IMR-90 (cell line): ENCODE data around the gene FAM151A. TPM values are rescaled to one million over a fixed set of nuclear protein-coding genes. Genes with fewer than 3 reads are reported as not detected.
"Not testable (repeated sequence)": the region's sequence is repeated elsewhere in the genome, so short reads cannot be mapped to it uniquely, and the experiment has no call there.

Source experiments
- ATAC-seq: fragments of 200-7000 bp; cut with Tn5 transposase; 2 replicates; pipeline ENCODE4 v1.9.1; 2020; ENCODE audit warnings: low read depth, mild to moderate bottlenecking, moderate library complexity
- BruUV-seq: library from RNA; stranded (reverse); fragments of 400-500 nt; replicated peaks from 2 replicates; lab custom pipeline; 2021; lab: Mats Ljungman, UMichigan
- CTCF ChIA-PET: fragments of 300-600 bp; formaldehyde crosslinking; extraction: SDS; loops from one replicate; lab custom pipeline; 2021; ENCODE audit warnings: antibody characterized with exemption; lab: Yijun Ruan, JAX
- POLR2A ChIA-PET: fragments of 300-600 bp; sonication (Branson Sonifier 250); formaldehyde crosslinking; loops from one replicate; lab custom pipeline; 2022; ENCODE audit warnings: antibody characterized with exemption; ENCODE audit not compliant: unreplicated experiment; lab: Charles Lee
- DNase-seq: peaks from one replicate; pipeline ENCODE4 v3.0.0; 2013
- H2AFZ ChIP-seq: replicated peaks from 2 replicates; pipeline ENCODE3; 2013; ENCODE audit warnings: low read length, mild to moderate bottlenecking; ENCODE audit not compliant: poor library complexity
- H2AK5ac ChIP-seq: 2 replicates; pipeline ENCODE4 v1.6.1; 2013; ENCODE audit warnings: low read depth, low read length, inconsistent platforms
- H2AK9ac ChIP-seq: replicated peaks from 2 replicates; pipeline ENCODE3; 2013; ENCODE audit warnings: mild to moderate bottlenecking, low read depth, low read length, moderate library complexity; ENCODE audit not compliant: poor library complexity
- H2BK120ac ChIP-seq: 2 replicates; pipeline ENCODE4 v1.6.1; 2013; ENCODE audit warnings: low read depth, low read length, inconsistent platforms
- H2BK15ac ChIP-seq: 3 replicates; pipeline ENCODE4 v1.6.1; 2013; ENCODE audit warnings: low read depth, low read length, inconsistent platforms
- H2BK20ac ChIP-seq: 2 replicates; pipeline ENCODE4 v1.6.1; 2013; ENCODE audit warnings: low read depth, mild to moderate bottlenecking, inconsistent platforms, low read length, moderate library complexity
- H2BK5ac ChIP-seq: 2 replicates; pipeline ENCODE4 v1.6.1; 2013; ENCODE audit warnings: mild to moderate bottlenecking, low read depth, low read length, inconsistent platforms; ENCODE audit not compliant: poor library complexity, severe bottlenecking
- H3K14ac ChIP-seq: replicated peaks from 2 replicates; pipeline ENCODE4 v1.6.1; 2013; ENCODE audit warnings: low read depth, low read length, inconsistent platforms
- H3K18ac ChIP-seq: 2 replicates; pipeline ENCODE4 v1.6.1; 2013; ENCODE audit warnings: low read depth, low read length, control low read depth
- H3K23ac ChIP-seq: 2 replicates; pipeline ENCODE4 v1.6.1; 2013; ENCODE audit warnings: low read depth, low read length, inconsistent platforms
- H3K27ac ChIP-seq: 2 replicates; pipeline ENCODE4 v1.5.1; 2013; ENCODE audit warnings: mild to moderate bottlenecking, control low read depth, low read length; ENCODE audit not compliant: insufficient read depth
- H3K27me3 ChIP-seq: 2 replicates; pipeline ENCODE4 v1.6.1; 2013; ENCODE audit warnings: low read length; ENCODE audit not compliant: control insufficient read depth, insufficient read depth
- H3K36me3 ChIP-seq: 2 replicates; pipeline ENCODE4 v1.6.1; 2013; ENCODE audit warnings: low read length, mixed read lengths; ENCODE audit not compliant: control insufficient read depth, insufficient read depth
- H3K4ac ChIP-seq: 2 replicates; pipeline ENCODE4 v1.6.1; 2013; ENCODE audit warnings: low read depth, low read length, inconsistent platforms
- H3K4me1 ChIP-seq: 2 replicates; pipeline ENCODE4 v1.6.1; 2013; ENCODE audit warnings: low read length, mixed read lengths; ENCODE audit not compliant: control insufficient read depth, insufficient read depth
- H3K4me2 ChIP-seq: 2 replicates; pipeline ENCODE4 v1.6.1; 2013; ENCODE audit warnings: low read depth, mild to moderate bottlenecking, control low read depth, low read length, moderate library complexity
- H3K4me3 ChIP-seq: 2 replicates; pipeline ENCODE4 v1.5.1; 2013; ENCODE audit warnings: low read depth, mild to moderate bottlenecking, control low read depth, low read length, moderate library complexity; ENCODE audit not compliant: insufficient read depth
- H3K56ac ChIP-seq: 2 replicates; pipeline ENCODE4 v1.6.1; 2013; ENCODE audit warnings: low read length, inconsistent platforms; ENCODE audit not compliant: insufficient read depth; ENCODE audit errors: extremely low read depth
- H3K79me1 ChIP-seq, 2 experiments: 2 replicates each; pipeline ENCODE4 v1.6.1; 2013; ENCODE audit warnings: low read length in 2 of 2, inconsistent platforms in 1 of 2, low read depth in 1 of 2
- H3K9ac ChIP-seq: 2 replicates; pipeline ENCODE4 v1.6.1; 2013; ENCODE audit warnings: low read depth, low read length, control low read depth
- H3K9me1 ChIP-seq: 2 replicates; pipeline ENCODE4 v1.6.1; 2013; ENCODE audit warnings: low read length, inconsistent platforms; ENCODE audit not compliant: insufficient read depth
- H3K9me3 ChIP-seq: 2 replicates; pipeline ENCODE4 v1.6.1; 2013; ENCODE audit warnings: low read length; ENCODE audit not compliant: control insufficient read depth, insufficient read depth
- H4K20me1 ChIP-seq: 2 replicates; pipeline ENCODE4 v1.6.1; 2013; ENCODE audit warnings: low read length, inconsistent platforms; ENCODE audit not compliant: insufficient read depth
- H4K5ac ChIP-seq: 2 replicates; pipeline ENCODE4 v1.6.1; 2013; ENCODE audit warnings: mild to moderate bottlenecking, low read depth, low read length, control low read depth
- H4K8ac ChIP-seq, 2 experiments: 2 replicates each; pipeline ENCODE4 v1.6.1; 2013; ENCODE audit warnings: low read depth in 2 of 2, low read length in 2 of 2, control low read depth in 1 of 2, inconsistent platforms in 1 of 2
- H4K91ac ChIP-seq: 2 replicates; pipeline ENCODE4 v1.6.1; 2013; ENCODE audit warnings: low read depth, low read length, inconsistent platforms; ENCODE audit not compliant: insufficient read depth
- WGBS, 2 experiments: methylation state at CpG; one replicate each; pipeline versions ENCODE4 v1.1.5 to v1.1.7; 2013; ENCODE audit warnings: missing lambda C conversion rate in 2 of 2; ENCODE audit not compliant: insufficient read length in 1 of 2; ENCODE audit errors: extremely low coverage in 2 of 2; 5-methylcytosine and 5-hydroxymethylcytosine counted together
- dilution Hi-C: fragments of 300-500 bp; cut with HindIII; formaldehyde crosslinking; loops from one replicate; pipeline ENCODE4 v1.14.3; 2018; ENCODE audit warnings: low sequenced_read_pairs; ENCODE audit not compliant: unreplicated experiment
- in situ Hi-C: fragments of 300-500 bp; cut with MboI; formaldehyde crosslinking; loops from 3 replicates; pipeline ENCODE4 v1.14.3; 2019; ENCODE audit warnings: low sequenced_read_pairs, inconsistent platforms, mixed read lengths
- intact Hi-C: fragments of 100-400 bp; cut with micrococcal nuclease; formaldehyde crosslinking; loops from 2 replicates; pipeline ENCODE4 v1.10.0; 2022
- polyA plus RNA-seq, 3 experiments: library from polyadenylated mRNA; depleted of rRNA; stranded (reverse); fragments of >200 nt; gene quantifications; 2 replicates each; pipeline ENCODE4 v1.2.3, GENCODE V29; 2012; ENCODE audit warnings: low replicate concordance in 1 of 3
- total RNA-seq: library from RNA; depleted of rRNA; stranded (reverse); fragments of >200 nt; gene quantifications from 2 replicates; pipeline ENCODE4 v1.2.3, GENCODE V29; 2012

FAM151A gene
- total and polyA plus RNA-seq, 2 of the 4 experiments (the other 2 are of a cell fraction) = not detected

DNA sequence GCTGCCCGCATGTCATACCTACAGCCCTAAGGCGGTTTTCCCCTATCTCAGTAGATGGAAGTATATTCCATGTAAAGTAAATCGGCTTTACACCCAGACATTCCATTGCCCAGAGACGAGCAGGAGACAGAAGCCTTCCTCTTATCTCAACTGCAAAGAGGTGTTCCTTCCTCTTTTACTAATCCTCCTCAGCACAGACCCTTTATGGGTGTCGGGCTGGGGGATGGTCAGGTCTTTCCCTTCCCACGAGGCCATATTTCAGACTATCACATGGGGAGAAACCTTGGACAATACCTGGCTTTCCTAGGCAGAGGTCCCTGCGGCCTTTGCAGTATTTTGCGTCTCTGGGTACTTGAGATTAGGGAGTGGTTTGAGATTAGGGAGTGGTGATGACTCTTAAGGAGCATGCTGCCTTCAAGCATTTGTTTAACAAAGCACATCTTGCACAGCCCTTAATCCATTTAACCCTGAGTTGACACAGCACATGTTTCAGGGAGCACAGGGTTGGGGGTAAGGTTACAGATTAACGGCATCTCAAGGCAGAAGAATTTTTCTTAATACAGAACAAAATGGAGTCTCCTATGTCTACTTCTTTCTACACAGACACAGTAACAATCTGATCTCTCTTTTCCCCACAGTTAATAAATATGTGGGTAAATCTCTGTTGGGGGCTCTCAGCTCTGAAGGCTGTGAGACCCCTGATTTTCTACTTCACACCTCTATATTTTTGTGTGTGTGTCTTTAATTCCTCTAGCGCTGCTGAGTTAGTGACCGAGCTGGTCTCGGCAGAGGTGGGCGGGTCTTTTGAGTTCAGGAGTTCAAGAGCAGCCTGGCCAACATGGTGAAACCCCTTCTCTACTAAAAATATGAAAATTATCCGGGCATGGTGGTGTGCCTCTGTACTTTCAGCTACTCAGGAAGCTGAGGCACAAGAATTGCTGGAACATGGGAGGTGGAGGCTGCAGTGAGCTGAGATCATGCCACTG lies 13.4 kb upstream of the FAM151A start:
- H2AK9ac ChIP-seq, H3K36me3 ChIP-seq, dilution Hi-C loops, H4K5ac ChIP-seq, H2BK20ac ChIP-seq, H4K8ac ChIP-seq, BruUV-seq, DNase-seq, in situ Hi-C loops, H3K18ac ChIP-seq, H3K14ac ChIP-seq, H2BK120ac ChIP-seq, CTCF ChIA-PET, H2AFZ ChIP-seq, H3K4me3 ChIP-seq, H2AK5ac ChIP-seq, H3K9me3 ChIP-seq, H2BK15ac ChIP-seq, H3K27ac ChIP-seq, ATAC-seq, H3K4me2 ChIP-seq, H4K20me1 ChIP-seq, H2BK5ac ChIP-seq, intact Hi-C loops, H3K4ac ChIP-seq, H3K56ac ChIP-seq, H3K9me1 ChIP-seq, H3K9ac ChIP-seq, H3K23ac ChIP-seq, H3K79me1 ChIP-seq, POLR2A ChIA-PET, H3K4me1 ChIP-seq, H4K91ac ChIP-seq: not testable (repeated sequence)
- no CpG with 5 or more reads among the region's 14 CpGs for WGBS, 2 experiments
- peaks cover 15% of the 10 kb centered on the region for H3K27me3 ChIP-seq

- H4K91ac ChIP-seq, H3K9me3 ChIP-seq, intact Hi-C loops, ATAC-seq, H3K36me3 ChIP-seq, H3K9ac ChIP-seq, dilution Hi-C loops, H3K14ac ChIP-seq, H2AFZ ChIP-seq, BruUV-seq, H4K20me1 ChIP-seq, H2BK120ac ChIP-seq, DNase-seq, H4K5ac ChIP-seq, in situ Hi-C loops, H2BK15ac ChIP-seq, H3K27ac ChIP-seq, H3K4me2 ChIP-seq, H2BK20ac ChIP-seq, POLR2A ChIA-PET, H2AK9ac ChIP-seq, H3K4me3 ChIP-seq, H3K23ac ChIP-seq, H3K9me1 ChIP-seq, H3K4ac ChIP-seq, H4K8ac ChIP-seq, H2BK5ac ChIP-seq, H3K79me1 ChIP-seq, H3K56ac ChIP-seq, H3K18ac ChIP-seq, H3K4me1 ChIP-seq, H2AK5ac ChIP-seq: not testable (repeated sequence)
- peaks cover 13% of the 10 kb centered on the region for H3K27me3 ChIP-seq
- WGBS, 2 experiments = no CpG with 5 or more reads among the region's 7 CpGs
- CTCF ChIA-PET = interaction anchor here (1.1 kb wide), 1 partner anchor 758 kb away, joined by 3 read pairs; no protein-coding TSS in a partner anchor
Measured at GRCh38 chr1:54635804-54636203, 12.5 kb upstream of the FAM151A start.
